Suprapubic skin (tissue), 4 donors: ENCODE data around the gene RCOR3. TPM values are rescaled to one million over a fixed set of nuclear protein-coding genes. Genes with fewer than 3 reads are reported as not detected.
"Not testable (repeated sequence)": the region's sequence is repeated elsewhere in the genome, so short reads cannot be mapped to it uniquely, and the experiment has no call there.

Source experiments
- DNase-seq, 2 donors: peaks; one replicate each; pipeline ENCODE4 v3.0.0-alpha.2; 2019; ENCODE audit warnings: low spot score in 2 of 2
- H3K27ac ChIP-seq: fragments of 200-600 bp; sonication (generic); one replicate; pipeline ENCODE4 v1.5.1; 2019
- H3K27me3 ChIP-seq: fragments of 200-600 bp; sonication (generic); one replicate; pipeline ENCODE4 v1.5.1; 2019
- H3K36me3 ChIP-seq: fragments of 200-600 bp; sonication (generic); one replicate; pipeline ENCODE4 v1.5.1; 2019
- H3K4me1 ChIP-seq: fragments of 200-600 bp; sonication (generic); one replicate; pipeline ENCODE4 v1.5.1; 2019
- H3K4me3 ChIP-seq: fragments of 200-600 bp; sonication (generic); one replicate; pipeline ENCODE4 v1.5.1; 2019; ENCODE audit warnings: mild to moderate bottlenecking
- H3K9me3 ChIP-seq: fragments of 200-600 bp; sonication (generic); one replicate; pipeline ENCODE4 v1.5.1; 2019
- CTCF ChIP-seq, 2 donors: fragments of 200-600 bp in 1 of 2; fragments of 450-650 bp in 1 of 2; sonication (generic) in 1 of 2; IDR thresholded peaks; one replicate each; pipeline ENCODE4 v1.5.1; 2016 to 2019; ENCODE audit warnings: antibody characterized with exemption in 2 of 2, mild to moderate bottlenecking in 1 of 2, moderate library complexity in 1 of 2
- EP300 ChIP-seq: sonication (generic); formaldehyde crosslinking; IDR thresholded peaks from one replicate; pipeline ENCODE4 v1.6.1; 2017; ENCODE audit warnings: antibody characterized with exemption
- POLR2A ChIP-seq, 2 donors: fragments of 450-650 bp; IDR thresholded peaks; one replicate each; pipeline ENCODE4 v1.6.1; 2017; ENCODE audit warnings: antibody characterized with exemption in 2 of 2, mild to moderate bottlenecking in 2 of 2, moderate library complexity in 2 of 2
- POLR2AphosphoS5 ChIP-seq, 3 donors: sonication (generic); formaldehyde crosslinking; IDR thresholded peaks; one replicate each; pipeline ENCODE4 v1.6.1; 2017; ENCODE audit warnings: antibody characterized with exemption in 3 of 3
- WGBS: methylation state at CpG from one replicate; pipeline ENCODE4 v1.1.5; 2018; 5-methylcytosine and 5-hydroxymethylcytosine counted together
- total RNA-seq, 4 donors: library from RNA; depleted of rRNA; stranded (reverse); fragments of >200 nt; gene quantifications; one replicate each; pipeline ENCODE4 v1.1.0, GENCODE V29; 2016

RCOR3 gene
- total RNA-seq, 4 donors from 2014 or later: 24.9 to 151 (median 42.9) TPM

- Histone ChIP-seq H3K36me3 (no peaks in the 10 kb centered on the region), H3K9me3 (no peaks in the 10 kb centered on the region), H3K27ac (no peak overlapping the region), H3K4me3 (no peak overlapping the region), H3K27me3 (no peaks in the 10 kb centered on the region), H3K4me1 (no peaks in the 10 kb centered on the region)
- TF ChIP-seq CTCF (IDR thresholded peaks at IDR 0.05) (no peak), POLR2AphosphoS5 (IDR thresholded peaks at IDR 0.05) (no peak), EP300 (no peak), POLR2A (IDR thresholded peaks at IDR 0.05) (no peak)
- WGBS: 95% methylated on average over 1 of the region's 1 CpG
- no peak for DNase-seq
Observed at GRCh38 chr1:211217392-211217791, 41.8 kb upstream of the RCOR3 start.

GRCh38 chr1:211222469-211223234 lies 36.5 kb upstream of the RCOR3 start:
- not testable (repeated sequence) for H3K27me3 ChIP-seq, H3K4me3 ChIP-seq, H3K36me3 ChIP-seq, H3K9me3 ChIP-seq, H3K4me1 ChIP-seq, H3K27ac ChIP-seq, DNase-seq
- WGBS: 73% methylated on average over 9 of the region's 9 CpGs

- not testable (repeated sequence) for H3K4me3 ChIP-seq, H3K36me3 ChIP-seq, DNase-seq, H3K27ac ChIP-seq, H3K9me3 ChIP-seq, H3K27me3 ChIP-seq, H3K4me1 ChIP-seq
- 76% methylated on average over 13 of the region's 13 CpGs for WGBS
Observed at GRCh38 chr1:211228573-211229364, 30.4 kb upstream of the RCOR3 start.

GRCh38 chr1:211229365-211229759 lies 29.8 kb upstream of the RCOR3 start:
- 86% methylated on average over 7 of the region's 7 CpGs for WGBS
- no peak overlapping the region for H3K27ac ChIP-seq
- DNase-seq: no peak
- no peaks in the 10 kb centered on the region for H3K4me1 ChIP-seq
- no peaks in the 10 kb centered on the region for H3K9me3 ChIP-seq
- TF ChIP-seq CTCF (IDR thresholded peaks at IDR 0.05) (no peak), POLR2A (IDR thresholded peaks at IDR 0.05) (no peak), EP300 (no peak), POLR2AphosphoS5 (IDR thresholded peaks at IDR 0.05) (no peak)
- H3K36me3 ChIP-seq: no peaks in the 10 kb centered on the region
- no peak overlapping the region for H3K4me3 ChIP-seq
- no peaks in the 10 kb centered on the region for H3K27me3 ChIP-seq

- DNase-seq: no peak
- Histone ChIP-seq H3K27ac (no peak overlapping the region), H3K36me3 (no peaks in the 10 kb centered on the region), H3K4me1 (no peaks in the 10 kb centered on the region), H3K9me3 (no peaks in the 10 kb centered on the region), H3K4me3 (no peak overlapping the region), H3K27me3 (no peaks in the 10 kb centered on the region)
- TF ChIP-seq CTCF (IDR thresholded peaks at IDR 0.05) (no peak), POLR2AphosphoS5 (IDR thresholded peaks at IDR 0.05) (no peak), POLR2A (IDR thresholded peaks at IDR 0.05) (no peak), EP300 (no peak)
- WGBS: 62% methylated on average over 1 of the region's 1 CpG
Observed at GRCh38 chr1:211231873-211232272, 27.3 kb upstream of the RCOR3 start.

- H3K27ac ChIP-seq: no peak overlapping the region
- H3K27me3 ChIP-seq: no peaks in the 10 kb centered on the region
- H3K36me3 ChIP-seq: no peaks in the 10 kb centered on the region
- no peaks in the 10 kb centered on the region for H3K4me1 ChIP-seq
- no peak overlapping the region for H3K4me3 ChIP-seq
- TF ChIP-seq POLR2AphosphoS5 (IDR thresholded peaks at IDR 0.05): no peak
- TF ChIP-seq POLR2A (IDR thresholded peaks at IDR 0.05): no peak
- TF ChIP-seq EP300: no peak
- no peak for TF ChIP-seq CTCF (IDR thresholded peaks at IDR 0.05)
- no peaks in the 10 kb centered on the region for H3K9me3 ChIP-seq
- no peak for DNase-seq
- 81% methylated on average over 6 of the region's 6 CpGs for WGBS
Observed at GRCh38 chr1:211236633-211237320, 22.4 kb upstream of the RCOR3 start.
